OCI-LY7 (cell line): Measurements from ENCODE around the gene BBC3. TPM values are rescaled to one million over a fixed set of nuclear protein-coding genes. Genes with fewer than 3 reads are reported as not detected.

ENCODE experiments used
- BruUV-seq: library from RNA; stranded (reverse); fragments of 400-500 nt; replicated peaks from 2 replicates; lab custom pipeline; 2021; lab: Mats Ljungman, UMichigan
- CTCF ChIA-PET: fragments of 300-600 bp; sonication (Branson Sonifier 250); formaldehyde crosslinking; loops from one replicate; lab custom pipeline; 2022; ENCODE audit warnings: antibody characterized with exemption; ENCODE audit not compliant: unreplicated experiment; lab: Charles Lee
- POLR2A ChIA-PET: fragments of 300-600 bp; sonication (Branson Sonifier 250); formaldehyde crosslinking; loops from one replicate; lab custom pipeline; 2022; ENCODE audit warnings: antibody characterized with exemption; lab: Charles Lee
- DNase-seq: peaks from one replicate; pipeline ENCODE4 v3.0.0-alpha.2; 2015; ENCODE audit warnings: low spot score
- H2AFZ ChIP-seq: fragments of 200-600 bp; sonication (generic), shearing (Covaris generic); 2 replicates; pipeline ENCODE4 v1.6.1; 2014; ENCODE audit warnings: mild to moderate bottlenecking, antibody characterized with exemption, low read length, moderate library complexity
- H3K27ac ChIP-seq: fragments of 200-600 bp; sonication (generic); 2 replicates; pipeline ENCODE4 v1.5.1; 2014; ENCODE audit warnings: mixed run types, low read depth, mild to moderate bottlenecking, moderate library complexity, low read length, inconsistent platforms; ENCODE audit not compliant: poor library complexity, severe bottlenecking
- H3K36me3 ChIP-seq: fragments of 200-600 bp; sonication (generic); 2 replicates; pipeline ENCODE4 v1.6.1; 2014; ENCODE audit warnings: mild to moderate bottlenecking, antibody characterized with exemption, low read length, moderate library complexity, mixed read lengths; ENCODE audit not compliant: insufficient read depth
- H3K4me1 ChIP-seq: fragments of 200-600 bp; sonication (generic); 2 replicates; pipeline ENCODE4 v1.5.1; 2014; ENCODE audit warnings: mild to moderate bottlenecking, low read length; ENCODE audit not compliant: insufficient read depth, poor library complexity, severe bottlenecking
- H3K4me2 ChIP-seq: fragments of 200-600 bp; sonication (generic); 2 replicates; pipeline ENCODE4 v1.6.1; 2014; ENCODE audit warnings: mild to moderate bottlenecking, low read length
- H3K4me3 ChIP-seq: fragments of 200-600 bp; sonication (generic); 2 replicates; pipeline ENCODE4 v1.5.1; 2014; ENCODE audit warnings: mild to moderate bottlenecking, low read depth, low read length; ENCODE audit not compliant: poor library complexity, severe bottlenecking
- H3K79me2 ChIP-seq: fragments of 200-600 bp; sonication (generic); 2 replicates; pipeline ENCODE4 v1.6.1; 2016; ENCODE audit warnings: low read depth, mild to moderate bottlenecking, low read length, moderate library complexity, mixed read lengths; ENCODE audit not compliant: insufficient read depth
- H3K9me2 ChIP-seq: fragments of 200-600 bp; sonication (generic); 2 replicates; pipeline ENCODE4 v1.6.1; 2016; ENCODE audit warnings: mild to moderate bottlenecking, low read length, mixed read lengths; ENCODE audit not compliant: insufficient read depth
- H3K9me3 ChIP-seq: fragments of 200-600 bp; sonication (generic); 2 replicates; pipeline ENCODE4 v1.6.1; 2014; ENCODE audit warnings: mild to moderate bottlenecking, mixed run types, low read length, mixed read lengths
- H4K20me1 ChIP-seq: fragments of 200-600 bp; sonication (generic); 2 replicates; pipeline ENCODE4 v1.6.1; 2014; ENCODE audit warnings: mild to moderate bottlenecking, antibody characterized with exemption, low read length, moderate library complexity, mixed read lengths; ENCODE audit not compliant: insufficient read depth
- EZH2phosphoT487 ChIP-seq: fragments of 200-600 bp; sonication (generic); IDR thresholded peaks from 2 replicates; pipeline ENCODE4 v1.6.1; 2018; ENCODE audit warnings: low read depth, borderline replicate concordance, mild to moderate bottlenecking, mixed run types, antibody characterized with exemption, low read length, moderate library complexity, mixed read lengths
- intact Hi-C: fragments of 100-400 bp; cut with micrococcal nuclease; formaldehyde crosslinking; loops from one replicate; pipeline ENCODE4 v1.10.0; 2022; ENCODE audit not compliant: unreplicated experiment
- total RNA-seq, 2 experiments: library from RNA; depleted of rRNA in 1 of 2; stranded (reverse); fragments of >200 nt in 1 of 2; shearing (Covaris generic) in 1 of 2; gene quantifications; 2 replicates each; pipeline ENCODE4 v1.2.3, GENCODE V29; 2014 to 2022
- TF ChIP-seq, protein P1 (sequence below): fragments of 200-600 bp; sonication (generic); conservative IDR thresholded peaks from 2 replicates; pipeline ENCODE4 v1.5.1; 2014; ENCODE audit warnings: mild to moderate bottlenecking, antibody characterized with exemption, low read length, moderate library complexity, mixed read lengths

Gene BBC3
- total RNA-seq, 2 experiments from 2014 or later, result 8.9 to 10.5 TPM

GRCh38 chr19:47243776-47244547, 13.0 kb upstream of the BBC3 start:
- ChIA-PET CTCF (interaction anchor here (0.7 to 3.7 kb wide), 3 partner anchors 11 to 32 kb away, joined by 3 to 18 read pairs (median 3); no protein-coding TSS in a partner anchor), POLR2A (interaction anchor here (0.5 to 1.6 kb wide), 9 partner anchors 12 to 131 kb away, joined by 3 to 5 read pairs (median 3); partner anchors contain the start of genes CCDC9 and ZC3H4)
- H3K9me2 ChIP-seq, result no peaks in the 10 kb centered on the region
- H3K9me3 ChIP-seq, result no peaks in the 10 kb centered on the region
- peak overlapping the region; percentile 70 for H3K27ac ChIP-seq
- peak overlapping the region; percentile 63 for H3K4me2 ChIP-seq
- TF ChIP-seq, protein P1, sequence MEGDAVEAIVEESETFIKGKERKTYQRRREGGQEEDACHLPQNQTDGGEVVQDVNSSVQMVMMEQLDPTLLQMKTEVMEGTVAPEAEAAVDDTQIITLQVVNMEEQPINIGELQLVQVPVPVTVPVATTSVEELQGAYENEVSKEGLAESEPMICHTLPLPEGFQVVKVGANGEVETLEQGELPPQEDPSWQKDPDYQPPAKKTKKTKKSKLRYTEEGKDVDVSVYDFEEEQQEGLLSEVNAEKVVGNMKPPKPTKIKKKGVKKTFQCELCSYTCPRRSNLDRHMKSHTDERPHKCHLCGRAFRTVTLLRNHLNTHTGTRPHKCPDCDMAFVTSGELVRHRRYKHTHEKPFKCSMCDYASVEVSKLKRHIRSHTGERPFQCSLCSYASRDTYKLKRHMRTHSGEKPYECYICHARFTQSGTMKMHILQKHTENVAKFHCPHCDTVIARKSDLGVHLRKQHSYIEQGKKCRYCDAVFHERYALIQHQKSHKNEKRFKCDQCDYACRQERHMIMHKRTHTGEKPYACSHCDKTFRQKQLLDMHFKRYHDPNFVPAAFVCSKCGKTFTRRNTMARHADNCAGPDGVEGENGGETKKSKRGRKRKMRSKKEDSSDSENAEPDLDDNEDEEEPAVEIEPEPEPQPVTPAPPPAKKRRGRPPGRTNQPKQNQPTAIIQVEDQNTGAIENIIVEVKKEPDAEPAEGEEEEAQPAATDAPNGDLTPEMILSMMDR, result peak; percentile 96
- TF ChIP-seq EZH2phosphoT487, result no peak
- no peaks in the 10 kb centered on the region for H3K79me2 ChIP-seq
- BruUV-seq, result no TSS peak
- H3K4me1 ChIP-seq, result peaks cover 47% of the 10 kb centered on the region
- no peaks in the 10 kb centered on the region for H3K36me3 ChIP-seq
- H2AFZ ChIP-seq, result peak overlapping the region; percentile 78; the same call in 1 of the 2 replicates
- intact Hi-C loops, result loop anchor here (1.0 kb wide), 4 partner anchors 18 to 114 kb away; partner anchors contain the start of gene SAE1
- H3K4me3 ChIP-seq, result peak overlapping the region; percentile 63
- no peaks in the 10 kb centered on the region for H4K20me1 ChIP-seq
- peak; percentile 97 for DNase-seq

GRCh38 chr19:47243364-47243775, 12.4 kb upstream of the BBC3 start:
- ChIA-PET CTCF (interaction anchor here (3.7 kb wide), 1 partner anchor 32 kb away, joined by 18 read pairs; no protein-coding TSS in a partner anchor), POLR2A (interaction anchor here (0.5 to 0.9 kb wide), 2 partner anchors 13 to 81 kb away, joined by 4 to 5 read pairs; partner anchors contain the start of gene CCDC9)
- Histone ChIP-seq H3K27ac (peak overlapping the region; percentile 70), H3K36me3 (no peaks in the 10 kb centered on the region), H4K20me1 (no peaks in the 10 kb centered on the region), H3K9me2 (no peaks in the 10 kb centered on the region), H2AFZ (peak overlapping the region; percentile 31; the same call in 1 of the 2 replicates), H3K9me3 (no peaks in the 10 kb centered on the region), H3K4me2 (peak overlapping the region; percentile 63), H3K4me1 (peaks cover 49% of the 10 kb centered on the region), H3K4me3 (peak overlapping the region; percentile 63), H3K79me2 (no peaks in the 10 kb centered on the region)
- TF ChIP-seq, protein P1, result no peak
- TF ChIP-seq EZH2phosphoT487, result no peak
- intact Hi-C loops, result no loop called here
- no TSS peak for BruUV-seq
- DNase-seq, result no peak
